Mesenteric fat pad (tissue), 1 donor: ENCODE measurements around the gene LINC01488. TPM values are rescaled to one million over a fixed set of nuclear protein-coding genes. Genes with fewer than 3 reads are reported as not detected.

Source experiments
- DNase-seq: peaks from one replicate; pipeline ENCODE4 v3.0.0-alpha.2; 2020; ENCODE audit warnings: low spot score
- long read RNA-seq: library from polyadenylated mRNA; unstranded; transcript quantifications from one replicate; pipeline ENCODE4 v2.0.0, GENCODE V29; 2020
- total RNA-seq: library from RNA; stranded (reverse); fragmentation: NEBNext Ultra II Directional; extraction: Animal tissue kit (Norgen Biotek cat#: 25700); gene quantifications from one replicate; pipeline ENCODE4 v1.2.1, GENCODE V29; 2021
- donor health status: DM: yes; HTN: yes; CAD: no.

Gene LINC01488
- total RNA-seq: not detected
- long read RNA-seq: 0 reads

GRCh38 chr11:69481393-69481844 is at the start of gene LINC01488:
Gene LINC01488 (plus strand): TSS chr11:69481663.
- no peak for DNase-seq

DNA sequence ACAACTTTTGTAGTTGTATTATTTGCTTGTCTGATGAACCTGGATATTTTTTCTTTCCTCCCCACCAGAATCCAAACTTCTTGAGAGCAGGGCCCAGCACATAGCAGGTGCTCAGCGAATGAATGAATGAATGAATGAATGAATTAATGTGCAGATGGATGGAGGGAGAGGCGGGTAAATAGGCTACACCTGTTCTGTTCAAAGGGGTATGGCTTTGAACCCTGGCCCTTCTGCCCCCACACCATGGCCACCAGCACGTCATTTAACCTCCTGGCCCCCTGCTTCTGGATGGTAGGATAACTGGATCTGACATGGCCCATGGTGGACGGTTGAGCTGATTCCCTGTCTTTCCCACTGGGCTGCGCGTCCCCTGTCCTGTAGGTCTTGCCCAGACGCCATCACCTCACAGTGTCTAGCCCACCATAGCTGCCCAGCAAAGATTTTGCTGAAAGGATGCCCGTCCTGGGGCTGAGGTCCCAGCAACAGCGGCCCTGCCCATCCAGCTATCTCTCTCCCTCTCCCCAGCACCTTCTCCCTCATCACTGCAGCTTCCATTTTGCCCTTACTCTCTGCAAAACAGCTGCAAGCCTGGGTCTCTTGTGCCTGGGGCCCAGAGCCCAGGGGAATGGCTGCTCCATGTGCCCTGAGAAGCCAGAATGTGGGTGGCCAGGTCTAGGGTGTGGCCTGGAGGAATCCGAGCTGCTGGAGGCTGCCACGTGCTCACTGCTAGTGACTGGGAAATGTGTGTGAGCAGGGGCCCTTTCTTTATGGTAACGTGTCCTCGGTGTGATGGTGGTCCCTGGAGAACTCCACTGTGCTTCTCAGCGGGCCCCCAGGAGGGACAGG is 49.3 kb upstream of the LINC01488 start:
- DNase-seq: no peak

- no peak for DNase-seq
Observed at GRCh38 chr11:69433741-69434140, 47.7 kb upstream of the LINC01488 start.

DNA sequence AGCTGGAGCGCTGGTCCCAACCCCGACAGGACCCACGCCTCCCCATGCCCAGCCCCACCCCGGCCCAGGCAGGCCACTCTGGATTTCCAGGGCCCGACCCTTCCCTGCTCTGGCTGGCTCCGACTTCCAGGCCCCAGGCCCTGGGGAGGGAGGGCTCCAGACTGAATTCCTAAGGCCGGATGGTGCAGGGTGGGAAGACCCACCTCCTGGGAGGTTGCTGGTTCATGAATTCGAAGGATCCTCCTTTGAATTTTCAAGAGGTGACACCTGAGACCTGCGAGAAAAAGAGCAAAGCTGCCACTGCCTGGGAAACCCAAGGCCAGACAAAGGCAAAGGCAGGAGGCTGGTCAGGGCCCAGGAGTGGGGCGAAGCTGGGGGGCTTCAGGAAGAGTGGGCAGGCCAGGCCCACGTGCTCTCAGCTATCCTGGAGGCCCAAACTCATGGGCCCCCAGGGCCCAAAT is 47.0 kb upstream of the LINC01488 start:
- DNase-seq: no peak

- no peak for DNase-seq
Observed at GRCh38 chr11:69435161-69435986, 46.1 kb upstream of the LINC01488 start.

- DNase-seq: no peak
Observed at GRCh38 chr11:69436041-69436982, 45.2 kb upstream of the LINC01488 start.

GRCh38 chr11:69437001-69437875 is 44.2 kb upstream of the LINC01488 start:
- no peak for DNase-seq

DNA sequence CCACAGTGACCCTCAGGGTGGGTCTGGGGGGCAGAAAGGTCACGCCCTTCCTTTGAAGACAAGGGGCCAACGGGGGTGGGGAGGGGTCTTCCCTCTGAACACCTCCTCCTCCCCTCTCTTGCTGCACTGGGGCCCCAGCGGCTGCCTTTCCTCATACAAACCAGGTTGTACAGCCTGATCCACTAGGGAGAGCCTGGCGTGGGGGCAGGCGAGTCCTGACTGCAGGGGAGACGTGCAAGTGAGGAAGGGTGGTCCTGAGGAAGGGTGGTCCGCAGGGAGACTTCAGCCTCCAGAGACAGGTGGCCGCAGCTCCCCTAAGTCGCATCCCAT is 43.6 kb upstream of the LINC01488 start:
- DNase-seq: no peak

DNA sequence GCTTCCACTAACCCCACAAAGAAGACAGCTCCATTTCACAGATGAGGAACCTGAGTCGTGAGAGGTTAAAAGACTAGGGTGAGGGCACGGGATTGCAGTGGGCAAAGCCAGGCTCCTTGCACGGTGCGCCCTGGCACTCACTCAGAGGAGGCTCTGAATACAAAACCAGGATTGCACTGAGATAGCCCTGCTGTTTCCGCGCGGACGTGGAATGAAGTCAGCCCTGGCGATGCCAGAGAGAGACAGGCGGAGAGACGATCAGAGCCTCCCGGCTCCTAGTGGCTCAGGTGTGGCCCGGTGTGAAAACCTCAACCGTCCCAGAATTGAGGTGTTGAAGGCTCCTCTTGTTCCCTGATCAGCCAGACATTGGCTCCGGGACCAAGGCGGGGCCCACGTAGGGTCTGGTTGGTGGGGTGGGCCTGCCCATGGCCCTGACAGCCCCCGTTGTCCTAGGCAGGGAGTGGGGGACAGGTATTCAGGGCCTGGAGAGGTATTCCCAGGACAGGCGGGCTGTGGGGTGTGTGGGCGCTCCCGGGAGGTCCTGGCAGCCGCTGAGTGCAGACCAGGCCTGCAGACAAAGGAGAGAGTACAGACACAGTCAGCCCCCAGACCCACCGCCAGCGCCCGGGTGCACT is 43.1 kb upstream of the LINC01488 start:
- DNase-seq: no peak

DNA sequence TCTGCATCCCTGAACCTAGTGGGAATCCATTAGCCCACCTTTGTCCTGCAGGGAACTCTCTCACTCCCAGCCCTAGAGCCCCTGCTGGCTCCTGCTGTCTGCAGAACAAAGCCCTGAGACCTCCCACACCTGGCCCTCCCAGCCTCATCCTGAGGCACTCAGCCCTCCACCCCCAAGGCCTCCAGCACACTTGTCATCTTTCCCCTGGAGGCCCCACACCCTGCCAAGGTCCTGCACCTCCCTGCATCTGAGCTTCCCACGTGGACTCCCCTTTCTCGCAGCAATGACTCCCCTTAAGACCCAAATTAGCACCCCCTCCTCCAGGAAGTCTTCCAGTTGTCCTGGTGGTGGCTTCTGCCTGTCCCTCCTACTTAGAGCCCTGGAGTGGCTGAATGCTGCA is 42.3 kb upstream of the LINC01488 start:
- no peak for DNase-seq

- DNase-seq: no peak
Observed at GRCh38 chr11:69439651-69440464, 41.6 kb upstream of the LINC01488 start.

- no peak for DNase-seq
Observed at GRCh38 chr11:69440876-69441275, 40.6 kb upstream of the LINC01488 start.

GRCh38 chr11:69442012-69442806 is 39.3 kb upstream of the LINC01488 start:
- no peak for DNase-seq

DNA sequence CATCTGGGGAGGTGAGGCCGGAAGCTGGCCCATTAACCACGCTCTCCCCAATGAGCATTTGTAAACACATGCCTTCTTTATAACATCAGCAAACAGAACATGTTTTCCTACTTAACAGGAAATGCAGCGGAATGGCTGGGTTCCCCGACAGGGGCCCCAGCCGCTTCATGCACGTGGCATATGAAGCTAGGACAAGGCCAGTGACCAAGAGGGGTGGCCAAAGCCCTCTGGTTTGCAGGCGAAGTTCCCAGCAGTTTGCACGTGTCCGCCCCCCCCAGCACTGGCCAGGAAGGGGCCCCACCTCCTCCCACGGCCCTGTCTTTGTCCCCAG is 38.7 kb upstream of the LINC01488 start:
- no peak for DNase-seq

- DNase-seq: peak; percentile 95
Observed at GRCh38 chr11:69443138-69443967, 38.1 kb upstream of the LINC01488 start.

- DNase-seq: no peak
Observed at GRCh38 chr11:69443968-69444364, 37.5 kb upstream of the LINC01488 start.
